Fibroblast of lung (primary cell): ENCODE data around the gene CTDNEP1.

Experiments used
- CTCF ChIP-seq, 2 donors: IDR thresholded peaks in 1 of 2; conservative IDR thresholded peaks in 1 of 2; 1 replicate in 1 of 2; 2 replicates in 1 of 2; pipeline ENCODE4 v1.5.1; 2011 to 2012; ENCODE audit warnings: low read length in 2 of 2, control low read depth in 1 of 2, inconsistent platforms in 1 of 2, low read depth in 1 of 2, mild to moderate bottlenecking in 1 of 2
- EZH2 ChIP-seq: IDR thresholded peaks from 2 replicates; pipeline ENCODE4 v1.5.1; 2012; ENCODE audit warnings: low read length, control low read depth, mild to moderate bottlenecking; ENCODE audit errors: missing control alignments

- peak; percentile 26 to 53 for TF ChIP-seq CTCF (conservative IDR thresholded peaks at IDR 0.05 in 1 of 2, IDR thresholded peaks at IDR 0.05 in 1 of 2; ENCODE audit: low read depth in 1 of 2, low read length in 2 of 2)
- no peak for TF ChIP-seq EZH2
These were observed 37.6 kb downstream of the CTDNEP1 start for GRCh38 chr17:7213895-7214299.
